Hepatocyte (in vitro differentiated cells): ENCODE results near the gene KRTAP4-9.

ENCODE experiments used
- EZH2phosphoT487 ChIP-seq: fragments of 200-600 bp; sonication (generic); IDR thresholded peaks from one replicate; pipeline ENCODE4 v1.6.1; 2018; ENCODE audit warnings: antibody characterized with exemption, mild to moderate bottlenecking, low read depth, moderate library complexity; ENCODE audit not compliant: unreplicated experiment, severe bottlenecking
- TF ChIP-seq, protein P1 (sequence below): fragments of 200-600 bp; sonication (generic); IDR thresholded peaks from 2 replicates; pipeline ENCODE4 v1.5.1; 2016; ENCODE audit warnings: antibody characterized with exemption, mild to moderate bottlenecking; ENCODE audit not compliant: poor library complexity

- TF ChIP-seq EZH2phosphoT487: no peak
- TF ChIP-seq, protein P1, sequence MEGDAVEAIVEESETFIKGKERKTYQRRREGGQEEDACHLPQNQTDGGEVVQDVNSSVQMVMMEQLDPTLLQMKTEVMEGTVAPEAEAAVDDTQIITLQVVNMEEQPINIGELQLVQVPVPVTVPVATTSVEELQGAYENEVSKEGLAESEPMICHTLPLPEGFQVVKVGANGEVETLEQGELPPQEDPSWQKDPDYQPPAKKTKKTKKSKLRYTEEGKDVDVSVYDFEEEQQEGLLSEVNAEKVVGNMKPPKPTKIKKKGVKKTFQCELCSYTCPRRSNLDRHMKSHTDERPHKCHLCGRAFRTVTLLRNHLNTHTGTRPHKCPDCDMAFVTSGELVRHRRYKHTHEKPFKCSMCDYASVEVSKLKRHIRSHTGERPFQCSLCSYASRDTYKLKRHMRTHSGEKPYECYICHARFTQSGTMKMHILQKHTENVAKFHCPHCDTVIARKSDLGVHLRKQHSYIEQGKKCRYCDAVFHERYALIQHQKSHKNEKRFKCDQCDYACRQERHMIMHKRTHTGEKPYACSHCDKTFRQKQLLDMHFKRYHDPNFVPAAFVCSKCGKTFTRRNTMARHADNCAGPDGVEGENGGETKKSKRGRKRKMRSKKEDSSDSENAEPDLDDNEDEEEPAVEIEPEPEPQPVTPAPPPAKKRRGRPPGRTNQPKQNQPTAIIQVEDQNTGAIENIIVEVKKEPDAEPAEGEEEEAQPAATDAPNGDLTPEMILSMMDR: no peak
Observed at GRCh38 chr17:41140360-41141131, 35.4 kb downstream of the KRTAP4-9 start, which contains the start of gene KRTAP4-6.
